Endothelial cell of umbilical vein (primary cell): ENCODE measurements around the gene NEDD4L. TPM values are rescaled to one million over a fixed set of nuclear protein-coding genes. Genes with fewer than 3 reads are reported as not detected.

Experiments used
- BruUV-seq: library from RNA; stranded (reverse); fragments of 400-500 nt; replicated peaks from 2 replicates; lab custom pipeline; 2021; lab: Mats Ljungman, UMichigan
- CTCF ChIA-PET: fragments of 300-600, 350-600 bp; sonication (Branson Sonifier 250); formaldehyde crosslinking; loops from one replicate; lab custom pipeline; 2021; ENCODE audit warnings: antibody characterized with exemption, inconsistent platforms; lab: Charles Lee
- POLR2A ChIA-PET: fragments of 300-600, 350-600 bp; sonication (Branson Sonifier 250); formaldehyde crosslinking; loops from one replicate; lab custom pipeline; 2021; ENCODE audit warnings: antibody characterized with exemption, inconsistent platforms; lab: Charles Lee
- DNase-seq: peaks from one replicate; pipeline ENCODE4 v3.0.0-alpha.2; 2011; ENCODE audit warnings: low read depth, low spot score
- FAIRE-seq: peaks from 2 replicates; lab custom pipeline; 2011; peaks lifted over from hg19 to GRCh38; lab: Jason Lieb, UNC
- H2AFZ ChIP-seq: 2 replicates; pipeline ENCODE4 v1.6.0; 2012; ENCODE audit warnings: low read depth, low read length, control low read depth, inconsistent platforms
- H3K27ac ChIP-seq: 2 replicates; pipeline ENCODE4 v1.5.1; 2011; ENCODE audit warnings: low read depth, mild to moderate bottlenecking, control low read depth, low read length, moderate library complexity; ENCODE audit not compliant: insufficient read depth
- H3K27me3 ChIP-seq, 2 experiments: 2 replicates each; pipeline versions ENCODE4 v1.6.0 to v1.6.1; 2011; ENCODE audit warnings: low read length in 2 of 2, mixed read lengths in 1 of 2; ENCODE audit not compliant: control insufficient read depth in 2 of 2, insufficient read depth in 2 of 2
- H3K36me3 ChIP-seq, 2 experiments: 2 replicates in 1 of 2; 3 replicates in 1 of 2; pipeline ENCODE4 v1.5.1; 2011; ENCODE audit warnings: low read length in 2 of 2, mild to moderate bottlenecking in 1 of 2, moderate library complexity in 1 of 2; ENCODE audit not compliant: control insufficient read depth in 2 of 2, insufficient read depth in 2 of 2; ENCODE audit errors: extremely low read depth in 1 of 2
- H3K4me1 ChIP-seq: 3 replicates; pipeline ENCODE4 v1.5.1; 2011; ENCODE audit warnings: mild to moderate bottlenecking, low read length; ENCODE audit not compliant: control insufficient read depth, insufficient read depth; ENCODE audit errors: extremely low read depth
- H3K4me2 ChIP-seq: 2 replicates; pipeline ENCODE4 v1.6.1; 2011; ENCODE audit warnings: low read length, control low read depth, mixed read lengths; ENCODE audit not compliant: insufficient read depth
- H3K4me3 ChIP-seq, 3 experiments: fragments of 200-600 bp in 1 of 3; sonication (generic), shearing (Covaris generic) in 1 of 3; replicated peaks in 1 of 3; 2 replicates each; pipeline ENCODE4 v1.5.1; 2011 to 2016; ENCODE audit warnings: control low read depth in 3 of 3, low read length in 3 of 3, mild to moderate bottlenecking in 2 of 3, inconsistent platforms in 1 of 3, low read depth in 1 of 3, moderate library complexity in 1 of 3; ENCODE audit not compliant: insufficient read depth in 1 of 3
- H3K79me2 ChIP-seq: 2 replicates; pipeline ENCODE4 v1.6.0; 2012; ENCODE audit warnings: low read length, inconsistent platforms; ENCODE audit not compliant: control insufficient read depth, insufficient read depth
- H3K9ac ChIP-seq: replicated peaks from 2 replicates; pipeline ENCODE3; 2011; ENCODE audit warnings: low read length, control low read depth; ENCODE audit not compliant: insufficient read depth; ENCODE audit errors: extremely low read depth
- H3K9me1 ChIP-seq: replicated peaks from 3 replicates; pipeline ENCODE4 v1.6.0; 2011; ENCODE audit warnings: mild to moderate bottlenecking, low read length; ENCODE audit not compliant: control insufficient read depth, insufficient read depth; ENCODE audit errors: extremely low read depth
- H3K9me3 ChIP-seq: replicated peaks from 2 replicates; pipeline ENCODE4 v1.5.1; 2012; ENCODE audit warnings: low read length, inconsistent platforms; ENCODE audit not compliant: control insufficient read depth, insufficient read depth
- H4K20me1 ChIP-seq: replicated peaks from 2 replicates; pipeline ENCODE3; 2011; ENCODE audit warnings: mild to moderate bottlenecking, low read length; ENCODE audit not compliant: control insufficient read depth, insufficient read depth; ENCODE audit errors: extremely low read depth
- EZH2 ChIP-seq: IDR thresholded peaks from 2 replicates; pipeline ENCODE4 v1.6.1; 2012; ENCODE audit warnings: borderline replicate concordance, low read depth, mild to moderate bottlenecking, moderate library complexity, low read length, inconsistent platforms; ENCODE audit not compliant: severe bottlenecking
- FOS ChIP-seq: IDR thresholded peaks from 2 replicates; pipeline ENCODE4 v1.6.1; 2011; ENCODE audit warnings: mild to moderate bottlenecking, low read length, moderate library complexity, borderline replicate concordance; ENCODE audit not compliant: insufficient read depth
- GATA2 ChIP-seq: IDR thresholded peaks from 2 replicates; pipeline ENCODE4 v1.7.0; 2011; ENCODE audit warnings: low read depth, mild to moderate bottlenecking, moderate library complexity, mixed read lengths, low read length; ENCODE audit not compliant: insufficient read length, insufficient read depth
- JUN ChIP-seq: IDR thresholded peaks from 2 replicates; pipeline ENCODE4 v1.6.1; 2011; ENCODE audit warnings: borderline replicate concordance, low read depth; ENCODE audit not compliant: insufficient read length, insufficient read depth
- MYC ChIP-seq: IDR thresholded peaks from one replicate; pipeline ENCODE4 v1.6.1; 2011; ENCODE audit warnings: mild to moderate bottlenecking, low read depth, low read length
- POLR2A ChIP-seq: IDR thresholded peaks from 2 replicates; pipeline ENCODE4 v1.6.1; 2012; ENCODE audit warnings: low read depth, mild to moderate bottlenecking, control low read depth, low read length
- POLR2AphosphoS5 ChIP-seq: IDR thresholded peaks from 2 replicates; pipeline ENCODE4 v1.6.1; 2012; ENCODE audit warnings: low read depth, mild to moderate bottlenecking, control low read depth, low read length, moderate library complexity; ENCODE audit not compliant: insufficient read depth
- dilution Hi-C: fragments of 300-500 bp; cut with MboI; formaldehyde crosslinking; loops from one replicate; pipeline ENCODE4 v1.15.0; 2019; ENCODE audit warnings: low sequenced_read_pairs; ENCODE audit not compliant: extremely low pct_ligation_motif_present
- intact Hi-C: fragments of 100-400 bp; cut with micrococcal nuclease; formaldehyde crosslinking; loops from one replicate; pipeline ENCODE4 v1.10.0; 2022
- polyA plus RNA-seq, 4 experiments: library from polyadenylated mRNA; depleted of rRNA in 3 of 4; stranded (reverse) in 3 of 4; unstranded in 1 of 4; fragments of >200 nt; gene quantifications; 2 replicates each; pipeline versions ENCODE4 v1.2.1 to v1.2.3, GENCODE V29; 2011 to 2012; ENCODE audit warnings: missing spikeins in 1 of 4
- total RNA-seq: library from RNA; stranded (reverse); gene quantifications from 2 replicates; pipeline ENCODE4 v1.2.3, GENCODE V29; 2021
- TF ChIP-seq, protein P1 (sequence below): IDR thresholded peaks from 2 replicates; pipeline ENCODE4 v1.6.1; 2011; ENCODE audit not compliant: insufficient read depth, insufficient read length

Gene NEDD4L
- total and polyA plus RNA-seq, 2 donors (not counting 3 experiments of a cell fraction or from before 2014, with no cell fraction given) = 20.5 to 78.9 TPM

- H3K4me3 ChIP-seq = no peak overlapping the region
- H3K9ac ChIP-seq = no peak overlapping the region
- no peaks in the 10 kb centered on the region for H3K79me2 ChIP-seq
- H3K4me1 ChIP-seq = peaks cover 22% of the 10 kb centered on the region
- TF ChIP-seq FOS (no peak), POLR2A (no peak), POLR2AphosphoS5 (no peak), JUN (no peak), EZH2 (no peak), GATA2 (no peak), MYC (no peak)
- TF ChIP-seq, protein P1, sequence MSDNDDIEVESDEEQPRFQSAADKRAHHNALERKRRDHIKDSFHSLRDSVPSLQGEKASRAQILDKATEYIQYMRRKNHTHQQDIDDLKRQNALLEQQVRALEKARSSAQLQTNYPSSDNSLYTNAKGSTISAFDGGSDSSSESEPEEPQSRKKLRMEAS = no peak
- no peaks in the 10 kb centered on the region for H4K20me1 ChIP-seq
- no peaks in the 10 kb centered on the region for H3K9me1 ChIP-seq
- POLR2A ChIA-PET = no interaction called here
- CTCF ChIA-PET = interaction anchor here (1.1 to 2.9 kb wide), 5 partner anchors 14 to 316 kb away, joined by 3 to 11 read pairs (median 4); no protein-coding TSS in a partner anchor
- no peaks in the 10 kb centered on the region for H3K9me3 ChIP-seq
- no peaks in the 10 kb centered on the region for H3K36me3 ChIP-seq
- intact Hi-C loops (loop anchor here (1.0 to 5.0 kb wide), 3 partner anchors 41 to 144 kb away; no protein-coding TSS in a partner anchor), dilution Hi-C loops (no loop called here)
- peak overlapping the region; percentile 26 for H3K4me2 ChIP-seq
- no peaks in the 10 kb centered on the region for H3K27me3 ChIP-seq
- H2AFZ ChIP-seq = no peak overlapping the region
- no peak overlapping the region for H3K27ac ChIP-seq
- BruUV-seq = no TSS peak
- DNase-seq (no peak), FAIRE-seq (no peak)
These were observed 134.0 kb downstream of the NEDD4L start for GRCh38 chr18:58177896-58178470.
